AG04450 (cell line): ENCODE data around the gene PDE4D. TPM values are rescaled to one million over a fixed set of nuclear protein-coding genes. Genes with fewer than 3 reads are reported as not detected.

Experiments used
- CTCF ChIA-PET: fragments of 300-600, 350-600 bp; formaldehyde crosslinking; extraction: SDS; loops from one replicate; lab custom pipeline; 2022; ENCODE audit warnings: antibody characterized with exemption, inconsistent platforms; lab: Charles Lee
- POLR2A ChIA-PET: fragments of 350-600 bp; formaldehyde crosslinking; extraction: SDS; loops from one replicate; lab custom pipeline; 2021; ENCODE audit warnings: antibody characterized with exemption, inconsistent platforms; lab: Yijun Ruan, JAX
- DNase-seq: peaks from one replicate; pipeline ENCODE4 v3.0.0-alpha.2; 2011; ENCODE audit warnings: low read depth, low spot score
- H3K27ac ChIP-seq: one replicate; pipeline ENCODE4 v1.5.1; 2012; ENCODE audit warnings: low read depth, low read length, control low read depth
- H3K27me3 ChIP-seq: one replicate; pipeline ENCODE4 v1.6.0; 2012; ENCODE audit warnings: low read length; ENCODE audit not compliant: control insufficient read depth, insufficient read depth
- H3K4me3 ChIP-seq: 2 replicates; pipeline ENCODE4 v1.5.1; 2011; ENCODE audit warnings: mild to moderate bottlenecking, low read depth, low read length, control low read depth
- H3K9me3 ChIP-seq: 2 replicates; pipeline ENCODE4 v1.5.1; 2012; ENCODE audit warnings: low read length; ENCODE audit not compliant: control insufficient read depth, insufficient read depth
- polyA plus RNA-seq: library from polyadenylated mRNA; depleted of rRNA; stranded (reverse); fragments of >200 nt; gene quantifications from 2 replicates; pipeline ENCODE4 v1.2.3, GENCODE V29; 2011
- TF ChIP-seq, protein P1 (sequence below): IDR thresholded peaks from 2 replicates; pipeline ENCODE4 v1.5.1; 2011; ENCODE audit warnings: low read depth, low read length, control low read depth, inconsistent platforms

PDE4D gene
- polyA plus RNA-seq, 1 experiment: 12.0 TPM

DNA sequence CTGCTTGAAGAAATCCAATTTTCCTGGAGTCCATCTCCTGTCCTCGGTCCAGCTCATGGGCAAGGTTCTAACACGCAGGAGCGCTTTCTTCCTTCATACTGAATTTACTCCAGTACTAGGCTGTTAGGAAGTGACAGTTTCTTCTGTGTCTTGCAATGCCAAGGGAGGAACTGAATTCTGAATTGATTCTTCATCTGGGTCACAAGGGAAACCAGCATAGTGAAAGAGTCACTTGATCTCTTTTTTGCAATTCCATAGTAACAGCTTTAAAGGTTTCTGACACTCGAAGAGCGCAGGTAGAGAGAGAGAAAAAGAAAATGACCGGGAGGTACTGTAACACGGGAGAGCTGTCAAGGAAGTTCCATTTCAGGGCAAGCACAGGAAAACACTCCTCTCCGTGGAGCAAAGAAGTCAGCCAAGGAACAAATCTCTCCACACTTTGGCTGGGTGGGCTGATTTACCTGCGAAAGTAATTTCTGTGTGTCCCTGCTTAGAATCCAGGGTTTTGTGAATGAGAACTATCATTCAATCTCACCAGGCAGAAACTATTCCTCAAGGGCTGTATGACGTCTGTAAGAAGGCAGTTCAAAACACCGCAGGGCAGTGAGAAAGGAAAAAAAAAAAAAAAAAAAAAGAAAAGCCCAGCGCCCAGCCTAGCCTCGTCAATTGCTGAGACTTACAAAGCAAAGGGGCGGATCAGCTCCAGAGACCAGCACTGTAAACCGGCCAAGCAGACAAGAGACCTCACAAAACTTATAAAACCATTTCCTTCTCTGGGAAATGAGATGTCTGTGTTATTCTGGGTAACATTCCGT lies 617.8 kb downstream of the PDE4D start:
- Histone ChIP-seq H3K4me3 (peak overlapping the region; percentile 23), H3K27me3 (no peaks in the 10 kb centered on the region), H3K27ac (no peak overlapping the region), H3K9me3 (no peaks in the 10 kb centered on the region)
- POLR2A ChIA-PET: no interaction called here
- DNase-seq: no peak
- TF ChIP-seq, protein P1, sequence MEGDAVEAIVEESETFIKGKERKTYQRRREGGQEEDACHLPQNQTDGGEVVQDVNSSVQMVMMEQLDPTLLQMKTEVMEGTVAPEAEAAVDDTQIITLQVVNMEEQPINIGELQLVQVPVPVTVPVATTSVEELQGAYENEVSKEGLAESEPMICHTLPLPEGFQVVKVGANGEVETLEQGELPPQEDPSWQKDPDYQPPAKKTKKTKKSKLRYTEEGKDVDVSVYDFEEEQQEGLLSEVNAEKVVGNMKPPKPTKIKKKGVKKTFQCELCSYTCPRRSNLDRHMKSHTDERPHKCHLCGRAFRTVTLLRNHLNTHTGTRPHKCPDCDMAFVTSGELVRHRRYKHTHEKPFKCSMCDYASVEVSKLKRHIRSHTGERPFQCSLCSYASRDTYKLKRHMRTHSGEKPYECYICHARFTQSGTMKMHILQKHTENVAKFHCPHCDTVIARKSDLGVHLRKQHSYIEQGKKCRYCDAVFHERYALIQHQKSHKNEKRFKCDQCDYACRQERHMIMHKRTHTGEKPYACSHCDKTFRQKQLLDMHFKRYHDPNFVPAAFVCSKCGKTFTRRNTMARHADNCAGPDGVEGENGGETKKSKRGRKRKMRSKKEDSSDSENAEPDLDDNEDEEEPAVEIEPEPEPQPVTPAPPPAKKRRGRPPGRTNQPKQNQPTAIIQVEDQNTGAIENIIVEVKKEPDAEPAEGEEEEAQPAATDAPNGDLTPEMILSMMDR: no peak
- CTCF ChIA-PET: interaction anchor here (0.7 to 1.5 kb wide), 3 partner anchors 88 to 389 kb away, joined by 3 to 4 read pairs (median 3); no protein-coding TSS in a partner anchor

DNA sequence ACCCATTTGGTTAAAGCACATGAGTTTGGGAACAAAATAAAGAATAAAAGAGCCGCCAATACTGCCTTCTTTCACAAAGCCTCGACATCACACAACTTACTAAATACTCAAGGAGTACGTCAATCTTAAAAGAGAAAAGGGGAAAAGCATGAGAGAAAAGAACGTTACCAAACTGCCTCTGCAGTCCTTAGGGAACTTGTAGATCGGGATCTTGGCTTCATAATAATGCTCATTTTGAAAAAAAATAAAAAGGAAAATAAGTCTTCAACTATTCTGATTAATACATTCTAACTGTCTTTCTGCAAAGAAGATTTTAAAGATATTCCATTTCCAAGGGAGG lies 618.4 kb downstream of the PDE4D start:
- no peak overlapping the region for H3K27ac ChIP-seq
- no peak overlapping the region; the same call in 1 of the 2 replicates for H3K4me3 ChIP-seq
- no peaks in the 10 kb centered on the region for H3K9me3 ChIP-seq
- ChIA-PET POLR2A (no interaction called here), CTCF (interaction anchor here (1.2 kb wide), 1 partner anchor 389 kb away, joined by 4 read pairs; no protein-coding TSS in a partner anchor)
- no peaks in the 10 kb centered on the region for H3K27me3 ChIP-seq
- DNase-seq: no peak
- TF ChIP-seq, protein P1: no peak

DNA sequence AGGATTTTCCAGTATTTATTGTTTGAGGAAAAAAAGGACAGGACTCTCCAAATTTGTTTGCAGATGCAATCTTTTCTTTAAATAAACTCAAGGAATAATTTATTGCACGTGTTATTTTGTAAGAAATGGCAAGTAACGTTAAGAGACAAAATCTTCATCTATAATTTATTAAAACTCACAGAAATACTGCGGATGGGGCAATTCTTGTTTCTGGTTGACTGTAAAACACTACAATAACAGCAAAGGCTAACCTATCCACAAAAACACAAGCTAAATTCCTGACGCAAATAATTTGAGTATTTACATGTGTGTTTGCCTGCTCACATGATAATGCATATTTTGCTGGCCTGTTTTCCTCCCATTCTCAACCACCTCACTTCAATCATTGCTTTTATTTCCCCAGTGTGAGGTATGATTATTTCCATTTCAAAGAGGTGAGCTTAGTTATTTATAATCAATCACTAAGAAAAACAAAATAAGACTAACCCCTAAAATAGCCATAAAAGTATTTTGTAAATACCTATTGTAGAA lies 619.4 kb downstream of the PDE4D start:
- TF ChIP-seq, protein P1: no peak
- H3K4me3 ChIP-seq: no peak overlapping the region
- no peaks in the 10 kb centered on the region for H3K27me3 ChIP-seq
- no peak for DNase-seq
- CTCF ChIA-PET: no interaction called here
- POLR2A ChIA-PET: no interaction called here
- H3K27ac ChIP-seq: no peak overlapping the region
- no peaks in the 10 kb centered on the region for H3K9me3 ChIP-seq

DNA sequence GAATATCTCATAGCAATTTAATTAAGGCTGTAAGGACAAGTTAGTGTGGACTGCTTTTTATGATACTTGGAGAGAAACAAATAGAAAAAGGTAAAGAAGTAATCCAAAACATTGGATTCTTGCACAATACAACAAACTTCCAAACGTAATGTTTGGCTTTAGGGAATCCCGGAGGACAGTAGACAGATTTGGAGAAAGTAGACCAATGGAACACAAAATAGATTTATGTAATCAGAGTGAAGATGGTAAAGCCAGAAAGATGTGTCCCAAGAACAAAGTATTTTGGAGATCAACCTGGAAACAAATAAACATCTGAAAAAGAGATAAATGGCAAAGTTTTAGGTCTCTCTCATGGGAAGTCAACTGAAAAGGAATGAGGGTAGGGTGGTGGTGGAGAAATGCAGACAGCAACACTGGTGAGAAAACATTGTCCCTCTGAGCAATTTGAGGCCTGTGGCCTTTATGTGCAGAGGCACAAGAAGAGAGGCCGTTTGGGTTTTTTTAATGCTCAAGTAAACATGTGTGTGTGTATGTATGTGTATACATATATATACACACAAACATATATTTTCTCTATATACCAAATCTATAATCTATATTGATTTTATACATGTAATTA lies 620.6 kb downstream of the PDE4D start:
- DNase-seq: no peak
- H3K27ac ChIP-seq: no peak overlapping the region
- ChIA-PET POLR2A (no interaction called here), CTCF (no interaction called here)
- H3K27me3 ChIP-seq: no peaks in the 10 kb centered on the region
- no peaks in the 10 kb centered on the region for H3K9me3 ChIP-seq
- TF ChIP-seq, protein P1: no peak
- H3K4me3 ChIP-seq: no peak overlapping the region
